ENCODE data around the gene SPSB1.

Gene SPSB1

DNA sequence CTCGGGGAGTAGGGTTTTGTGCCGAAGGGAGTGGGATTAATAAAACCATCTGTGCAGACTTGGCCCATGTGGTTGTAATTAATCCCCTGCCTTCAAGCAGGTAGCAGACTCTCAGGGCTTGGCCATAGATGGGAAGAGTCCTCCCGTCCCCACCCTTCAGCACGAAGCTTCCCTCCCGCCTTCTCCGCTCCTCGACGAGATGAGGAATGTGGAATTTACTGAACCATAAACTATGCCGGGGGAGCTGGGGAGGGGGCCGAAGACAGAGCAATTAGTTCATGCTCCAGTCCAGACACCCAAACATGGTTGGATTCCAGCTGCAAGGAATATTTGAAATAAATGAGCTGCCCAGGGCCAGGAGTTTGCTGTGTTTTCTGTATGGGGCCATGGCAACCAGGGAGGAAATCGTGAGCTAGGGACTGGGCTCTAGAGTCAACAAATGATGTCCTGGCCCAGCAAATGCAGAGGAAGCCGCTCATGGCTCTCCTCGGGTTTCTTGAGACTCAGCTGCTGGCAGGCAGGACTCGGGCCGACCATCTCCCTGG, 78.8 kb downstream of the SPSB1 start:
- Histone ChIP-seq H3K4me1 (ENCODE audit: low read depth, poor library complexity, severe bottlenecking) (no peaks in the 10 kb centered on the region), H3K9ac (no peak overlapping the region), H3K36me3 (ENCODE audit: insufficient read depth) (no peaks in the 10 kb centered on the region), H3K27me3 (ENCODE audit: insufficient read depth, low read depth) (no peaks in the 10 kb centered on the region), H3K4me2 (no peak overlapping the region), H3K27ac (no peak overlapping the region), H2AFZ (ENCODE audit: low read depth) (no peak overlapping the region), H3K79me2 (ENCODE audit: insufficient read depth, low read depth) (no peaks in the 10 kb centered on the region), H3K4me3 (IDR thresholded peaks at IDR 0.05; ENCODE audit: insufficient read depth, low read depth, low read length) (no peak overlapping the region), H4K20me1 (ENCODE audit: insufficient read depth) (no peaks in the 10 kb centered on the region)
- TF ChIP-seq, protein P1, sequence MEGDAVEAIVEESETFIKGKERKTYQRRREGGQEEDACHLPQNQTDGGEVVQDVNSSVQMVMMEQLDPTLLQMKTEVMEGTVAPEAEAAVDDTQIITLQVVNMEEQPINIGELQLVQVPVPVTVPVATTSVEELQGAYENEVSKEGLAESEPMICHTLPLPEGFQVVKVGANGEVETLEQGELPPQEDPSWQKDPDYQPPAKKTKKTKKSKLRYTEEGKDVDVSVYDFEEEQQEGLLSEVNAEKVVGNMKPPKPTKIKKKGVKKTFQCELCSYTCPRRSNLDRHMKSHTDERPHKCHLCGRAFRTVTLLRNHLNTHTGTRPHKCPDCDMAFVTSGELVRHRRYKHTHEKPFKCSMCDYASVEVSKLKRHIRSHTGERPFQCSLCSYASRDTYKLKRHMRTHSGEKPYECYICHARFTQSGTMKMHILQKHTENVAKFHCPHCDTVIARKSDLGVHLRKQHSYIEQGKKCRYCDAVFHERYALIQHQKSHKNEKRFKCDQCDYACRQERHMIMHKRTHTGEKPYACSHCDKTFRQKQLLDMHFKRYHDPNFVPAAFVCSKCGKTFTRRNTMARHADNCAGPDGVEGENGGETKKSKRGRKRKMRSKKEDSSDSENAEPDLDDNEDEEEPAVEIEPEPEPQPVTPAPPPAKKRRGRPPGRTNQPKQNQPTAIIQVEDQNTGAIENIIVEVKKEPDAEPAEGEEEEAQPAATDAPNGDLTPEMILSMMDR (conservative IDR thresholded peaks at IDR 0.05; ENCODE audit: low read depth, low read length): no peak

DNA sequence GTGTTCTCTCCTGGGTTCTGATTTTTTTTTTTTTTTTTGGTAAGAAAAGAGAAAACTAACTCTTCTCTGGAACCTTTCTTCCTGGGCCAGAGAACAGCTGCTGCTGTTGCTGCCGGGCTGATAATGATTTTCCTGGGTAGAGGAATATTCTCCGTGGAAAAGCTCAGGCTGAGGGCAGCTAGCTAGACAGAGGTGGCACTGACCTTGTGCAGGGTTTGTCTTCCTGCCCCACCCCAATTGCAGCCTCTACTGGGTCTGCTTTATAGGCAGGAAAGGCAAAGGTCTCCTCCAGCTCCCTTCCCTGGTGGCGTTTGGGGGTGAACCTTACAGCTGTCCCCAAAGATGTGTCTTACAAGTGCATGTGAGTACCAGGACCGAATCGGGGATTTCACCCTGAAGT, 79.3 kb downstream of the SPSB1 start:
- Histone ChIP-seq H3K36me3 (ENCODE audit: insufficient read depth) (no peaks in the 10 kb centered on the region), H3K27me3 (ENCODE audit: insufficient read depth, low read depth) (no peaks in the 10 kb centered on the region), H4K20me1 (ENCODE audit: insufficient read depth) (no peaks in the 10 kb centered on the region), H2AFZ (ENCODE audit: low read depth) (no peak overlapping the region), H3K4me1 (ENCODE audit: low read depth, poor library complexity, severe bottlenecking) (no peaks in the 10 kb centered on the region), H3K4me3 (IDR thresholded peaks at IDR 0.05; ENCODE audit: insufficient read depth, low read depth, low read length) (no peak overlapping the region), H3K79me2 (ENCODE audit: insufficient read depth, low read depth) (no peaks in the 10 kb centered on the region), H3K27ac (no peak overlapping the region), H3K4me2 (no peak overlapping the region), H3K9ac (no peak overlapping the region)
- TF ChIP-seq, protein P1 (conservative IDR thresholded peaks at IDR 0.05; ENCODE audit: low read depth, low read length): no peak

DNA sequence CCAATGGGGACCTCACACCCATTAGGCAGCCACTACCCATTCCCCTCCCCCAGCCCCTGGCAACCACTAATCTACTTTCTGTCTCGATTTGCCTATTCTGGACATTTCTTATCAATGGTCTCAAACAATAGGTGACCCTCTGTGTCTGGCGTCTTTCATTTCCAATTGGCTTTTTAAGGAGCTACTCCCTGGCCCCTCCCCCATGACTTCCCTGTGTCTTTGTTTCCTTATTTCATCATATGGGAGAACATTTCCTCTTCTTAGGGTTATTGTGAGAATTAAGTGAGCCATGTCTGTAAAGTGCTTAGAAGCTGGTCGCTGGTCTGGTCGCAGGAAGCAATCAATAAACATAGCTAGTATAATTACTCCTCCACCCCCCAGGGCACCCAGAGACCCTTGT, 80.9 kb downstream of the SPSB1 start:
- Histone ChIP-seq H3K27me3 (ENCODE audit: insufficient read depth, low read depth) (no peaks in the 10 kb centered on the region), H2AFZ (ENCODE audit: low read depth) (no peak overlapping the region), H3K4me2 (no peak overlapping the region), H3K79me2 (ENCODE audit: insufficient read depth, low read depth) (no peaks in the 10 kb centered on the region), H3K9ac (no peak overlapping the region), H4K20me1 (ENCODE audit: insufficient read depth) (no peaks in the 10 kb centered on the region), H3K4me3 (IDR thresholded peaks at IDR 0.05; ENCODE audit: insufficient read depth, low read depth, low read length) (no peak overlapping the region), H3K27ac (no peak overlapping the region), H3K4me1 (ENCODE audit: low read depth, poor library complexity, severe bottlenecking) (no peaks in the 10 kb centered on the region), H3K36me3 (ENCODE audit: insufficient read depth) (no peaks in the 10 kb centered on the region)
- TF ChIP-seq, protein P1 (conservative IDR thresholded peaks at IDR 0.05; ENCODE audit: low read depth, low read length): no peak

DNA sequence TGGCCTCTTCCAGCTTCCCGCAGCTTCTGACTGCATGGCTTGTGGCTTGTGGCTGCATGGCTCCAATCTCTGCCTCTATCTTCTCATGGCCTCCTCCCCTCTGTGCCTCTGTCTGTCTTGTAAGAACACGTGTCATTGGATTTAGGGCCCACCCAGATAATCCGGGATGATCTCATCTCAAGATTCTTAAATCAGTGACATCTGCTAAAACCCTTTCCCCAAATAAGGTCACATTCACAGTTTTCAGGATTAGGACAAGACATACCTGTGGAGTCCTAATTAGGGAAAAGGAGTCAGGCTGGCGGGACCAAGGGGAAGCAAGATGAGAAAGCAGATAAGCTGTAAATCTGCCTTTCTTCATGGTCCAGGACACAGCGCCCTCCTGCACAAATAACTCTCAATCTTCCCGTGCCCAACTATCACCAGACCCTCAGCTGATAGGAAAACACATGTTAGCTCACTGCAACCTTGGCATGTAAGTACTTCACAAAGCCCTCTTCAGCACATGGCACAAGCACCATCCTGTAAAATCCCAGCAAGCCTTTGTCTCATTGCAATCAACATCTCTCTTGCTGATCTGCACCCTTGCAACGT, 82.2 kb downstream of the SPSB1 start:
- TF ChIP-seq, protein P1 (conservative IDR thresholded peaks at IDR 0.05; ENCODE audit: low read depth, low read length): no peak
- no peak overlapping the region for H2AFZ ChIP-seq (ENCODE audit: low read depth)
- H3K36me3 ChIP-seq (ENCODE audit: insufficient read depth): no peaks in the 10 kb centered on the region
- no peaks in the 10 kb centered on the region for H3K4me1 ChIP-seq (ENCODE audit: low read depth, poor library complexity, severe bottlenecking)
- no peak overlapping the region for H3K27ac ChIP-seq
- H3K4me2 ChIP-seq: no peak overlapping the region
- no peaks in the 10 kb centered on the region for H3K79me2 ChIP-seq (ENCODE audit: insufficient read depth, low read depth)
- no peak overlapping the region for H3K4me3 ChIP-seq (IDR thresholded peaks at IDR 0.05; ENCODE audit: insufficient read depth, low read depth, low read length)
- H3K27me3 ChIP-seq (ENCODE audit: insufficient read depth, low read depth): no peaks in the 10 kb centered on the region
- H4K20me1 ChIP-seq (ENCODE audit: insufficient read depth): no peaks in the 10 kb centered on the region
- no peak overlapping the region for H3K9ac ChIP-seq

Measured in KMS-11 (cell line).